ENCODE results near the gene RRAGD. TPM values are rescaled to one million over a fixed set of nuclear protein-coding genes. Genes with fewer than 3 reads are reported as not detected.

The RRAGD gene
- total and polyA plus RNA-seq, 2 of the 13 experiments (the other 11 are each of a cell fraction or from before 2014, with no cell fraction given) = 0.35 to 0.53 TPM

- TF ChIP-seq ZBTB42 (CRISPR knock-in tag; IDR thresholded peaks at IDR 0.05) (peak; percentile 29; the same call in 1 of the 2 replicates), PCBP2 (optimal IDR thresholded peaks at IDR 0.05; ENCODE audit: low read depth, low read length, poor library complexity, severe bottlenecking) (no peak), FOSL2 (CRISPR knock-in tag; IDR thresholded peaks at IDR 0.05) (no peak; the same call in 1 of the 2 replicates), ZNF282 (IDR thresholded peaks at IDR 0.05; ENCODE audit: partially characterized antibody) (no peak), ZNF441 (CRISPR knock-in tag; IDR thresholded peaks at IDR 0.05; ENCODE audit: borderline replicate concordance) (no peak), ZNF75D (CRISPR knock-in tag; IDR thresholded peaks at IDR 0.05; ENCODE audit: borderline replicate concordance) (no peak), JUNB (CRISPR knock-in tag; IDR thresholded peaks at IDR 0.05; ENCODE audit: borderline replicate concordance) (no peak), ZNF264 (CRISPR knock-in tag; IDR thresholded peaks at IDR 0.05) (0 out of 2 replicates have a peak, but pooled peaks have one; percentile 36), FIP1L1 (IDR thresholded peaks at IDR 0.05; ENCODE audit: borderline replicate concordance, insufficient read depth, low read depth, low read length) (no peak), ZNF333 (CRISPR knock-in tag; IDR thresholded peaks at IDR 0.05; ENCODE audit: borderline replicate concordance) (peak; percentile 77; the same call in 1 of the 2 replicates), TCF7 (IDR thresholded peaks at IDR 0.05; ENCODE audit: low read depth) (no peak), RELA (CRISPR knock-in tag; IDR thresholded peaks at IDR 0.05) (no peak), SIX4 (CRISPR knock-in tag; IDR thresholded peaks at IDR 0.05) (no peak), PBX2 (CRISPR knock-in tag; IDR thresholded peaks at IDR 0.05) (no peak), SOX6 (IDR thresholded peaks at IDR 0.05) (no peak), SOX6 (CRISPR knock-in tag; IDR thresholded peaks at IDR 0.05) (no peak), ZNF296 (CRISPR knock-in tag; conservative IDR thresholded peaks at IDR 0.05) (no peak), SIX1 (CRISPR knock-in tag; IDR thresholded peaks at IDR 0.05; ENCODE audit: borderline replicate concordance) (no peak), ZNF329 (CRISPR knock-in tag; IDR thresholded peaks at IDR 0.05; ENCODE audit: low read depth) (peak; percentile 68; the same call in 1 of the 2 replicates), ZNF510 (CRISPR knock-in tag; IDR thresholded peaks at IDR 0.05; ENCODE audit: low read depth) (no peak), SP5 (CRISPR knock-in tag; IDR thresholded peaks at IDR 0.05; ENCODE audit: borderline replicate concordance, low read depth) (peak; percentile 25; the same call in 1 of the 2 replicates), PRPF4 (IDR thresholded peaks at IDR 0.05; ENCODE audit: low read depth, low read length, poor library complexity, severe bottlenecking) (no peak), ETV6 (CRISPR knock-in tag; conservative IDR thresholded peaks at IDR 0.05) (peak; percentile 20; the same call in 1 of the 2 replicates), SMAD9 (CRISPR knock-in tag; IDR thresholded peaks at IDR 0.05) (no peak), AKAP8 (CRISPR knock-in tag; IDR thresholded peaks at IDR 0.05) (no peak), ZMAT3 (CRISPR knock-in tag; conservative IDR thresholded peaks at IDR 0.05) (no peak), ZNF512 (CRISPR knock-in tag; IDR thresholded peaks at IDR 0.05) (peak; percentile 50; the same call in 1 of the 2 replicates), GTF3A (CRISPR knock-in tag; conservative IDR thresholded peaks at IDR 0.05) (no peak), DPF2 (CRISPR knock-in tag; IDR thresholded peaks at IDR 0.05; ENCODE audit: borderline replicate concordance, low read depth) (no peak)
Observed at GRCh38 chr6:89352278-89353117, 59.6 kb downstream of the RRAGD start, which contains the start of gene UBE2J1 (continued).

Measured in HepG2 (cell line).